Measurements from ENCODE around the gene COASY. TPM values are rescaled to one million over a fixed set of nuclear protein-coding genes. Genes with fewer than 3 reads are reported as not detected.
"Not testable (repeated sequence)": the region's sequence is repeated elsewhere in the genome, so short reads cannot be mapped to it uniquely, and the experiment has no call there.

Gene COASY
- total RNA-seq, 4 donors from 2014 or later = 13.4 to 27.5 (median 22.4) TPM

DNA sequence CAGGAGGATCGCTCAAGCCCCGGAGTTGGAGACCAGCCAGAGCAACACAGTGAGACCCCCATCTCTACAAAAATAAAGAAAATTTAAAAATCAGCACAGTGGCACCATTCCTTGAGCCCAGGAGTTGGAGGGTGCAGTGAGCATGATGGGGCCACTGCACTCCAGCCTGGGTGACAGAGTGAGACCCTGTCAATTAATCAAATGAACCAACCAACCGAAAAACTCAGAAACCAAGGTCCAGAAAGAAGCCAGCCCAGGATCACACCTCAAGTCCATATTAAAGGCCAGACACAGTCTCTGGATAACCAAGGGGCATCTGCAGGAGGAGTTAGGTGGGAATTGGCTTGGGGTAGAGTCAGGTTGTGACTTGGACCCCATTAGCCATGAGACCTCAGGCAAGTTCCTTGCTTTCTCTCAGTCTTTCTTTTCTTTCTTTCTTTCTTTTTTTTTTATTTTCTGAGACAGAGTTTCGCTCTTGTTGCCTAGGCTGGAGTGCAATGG lies 6.8 kb upstream of the COASY start:
- Histone ChIP-seq H3K27ac (replicated peaks in 1 of 4) (peak overlapping the region; percentile 83 to 91 (median 88)), H3K27me3 (no peaks in the 10 kb centered on the region), H3K4me3 (peak overlapping the region; percentile 77 to 90 (median 88)), H3K36me3 (peaks cover 0 to 15% (median 7%) of the 10 kb centered on the region in 4 donors), H3K4me1 (peaks cover 17 to 45% (median 32%) of the 10 kb centered on the region in 4 donors), H3K9me3 (no peaks in the 10 kb centered on the region)
- intact Hi-C loops (cut with DNase I) = no loop called here
- DNase-seq (ENCODE audit: extremely low spot score) = no peak
- TF ChIP-seq, protein P1, sequence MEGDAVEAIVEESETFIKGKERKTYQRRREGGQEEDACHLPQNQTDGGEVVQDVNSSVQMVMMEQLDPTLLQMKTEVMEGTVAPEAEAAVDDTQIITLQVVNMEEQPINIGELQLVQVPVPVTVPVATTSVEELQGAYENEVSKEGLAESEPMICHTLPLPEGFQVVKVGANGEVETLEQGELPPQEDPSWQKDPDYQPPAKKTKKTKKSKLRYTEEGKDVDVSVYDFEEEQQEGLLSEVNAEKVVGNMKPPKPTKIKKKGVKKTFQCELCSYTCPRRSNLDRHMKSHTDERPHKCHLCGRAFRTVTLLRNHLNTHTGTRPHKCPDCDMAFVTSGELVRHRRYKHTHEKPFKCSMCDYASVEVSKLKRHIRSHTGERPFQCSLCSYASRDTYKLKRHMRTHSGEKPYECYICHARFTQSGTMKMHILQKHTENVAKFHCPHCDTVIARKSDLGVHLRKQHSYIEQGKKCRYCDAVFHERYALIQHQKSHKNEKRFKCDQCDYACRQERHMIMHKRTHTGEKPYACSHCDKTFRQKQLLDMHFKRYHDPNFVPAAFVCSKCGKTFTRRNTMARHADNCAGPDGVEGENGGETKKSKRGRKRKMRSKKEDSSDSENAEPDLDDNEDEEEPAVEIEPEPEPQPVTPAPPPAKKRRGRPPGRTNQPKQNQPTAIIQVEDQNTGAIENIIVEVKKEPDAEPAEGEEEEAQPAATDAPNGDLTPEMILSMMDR (IDR thresholded peaks at IDR 0.05) = no peak
- no peak for TF ChIP-seq EP300 (IDR thresholded peaks at IDR 0.05)
- TF ChIP-seq POLR2AphosphoS5 (IDR thresholded peaks at IDR 0.05) = no peak
- no peak for TF ChIP-seq POLR2A (IDR thresholded peaks at IDR 0.05; ENCODE audit: low read depth)
- WGBS = 25% methylated on average over 4 of the region's 4 CpGs

DNA sequence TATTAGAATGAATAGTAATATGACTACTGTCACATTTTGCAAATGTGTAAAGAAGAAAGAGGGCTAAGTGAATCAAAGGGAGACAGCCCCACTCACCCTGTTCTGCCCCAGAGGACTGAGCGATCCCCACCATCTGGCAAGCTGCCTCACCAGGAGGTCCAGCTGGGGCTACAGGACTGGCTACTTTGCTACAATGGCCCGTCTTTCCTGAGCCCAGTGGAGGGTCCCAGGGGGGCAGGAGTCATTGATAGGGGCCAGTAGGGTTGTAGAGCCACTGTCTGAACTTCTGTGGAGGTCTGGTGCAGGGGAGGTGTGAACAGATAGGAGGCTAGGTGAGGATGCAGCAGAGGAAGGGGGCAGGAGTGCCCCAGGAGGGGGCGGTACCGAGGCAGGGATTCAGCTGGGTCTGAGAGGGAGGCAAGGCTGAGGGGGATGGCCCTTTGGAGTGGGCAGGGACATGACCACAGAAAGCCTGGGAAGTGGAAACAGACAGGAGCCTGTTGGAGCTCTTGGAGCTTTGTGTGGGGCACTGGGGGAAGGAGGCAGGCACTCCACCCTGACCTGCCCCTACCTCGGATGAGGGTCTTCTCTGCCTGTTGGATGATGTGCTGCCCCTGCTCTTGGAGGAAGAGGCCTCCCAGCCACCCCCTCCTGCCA lies 5.9 kb upstream of the COASY start:
- intact Hi-C loops (cut with DNase I); DNase-seq (ENCODE audit: extremely low spot score): not testable (repeated sequence)
- WGBS = 54% methylated on average over 5 of the region's 5 CpGs

DNA sequence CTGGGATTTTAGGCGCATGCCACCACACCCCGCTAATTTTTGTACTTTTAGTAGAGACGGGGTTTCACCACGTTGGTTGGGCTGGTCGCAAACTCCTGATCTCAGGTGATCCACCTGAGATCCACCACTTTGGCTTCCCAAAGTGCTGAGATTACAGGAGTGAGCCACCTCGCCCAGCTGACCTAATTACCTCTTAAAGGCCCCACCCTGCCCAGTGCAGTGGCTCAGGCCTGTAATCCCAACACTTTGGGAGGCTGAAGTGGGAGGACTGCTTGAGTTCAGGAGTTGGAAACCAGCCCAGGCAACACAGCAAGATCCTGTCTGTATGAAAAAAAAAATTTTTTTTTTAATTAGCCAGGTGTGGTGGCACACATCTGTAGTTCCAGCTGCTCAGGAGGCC lies 2.9 kb upstream of the COASY start:
- TF ChIP-seq, protein P1 (IDR thresholded peaks at IDR 0.05) = no peak
- TF ChIP-seq POLR2AphosphoS5 (IDR thresholded peaks at IDR 0.05) (no peak), POLR2A (IDR thresholded peaks at IDR 0.05; ENCODE audit: low read depth) (no peak)
- H3K9me3 ChIP-seq = no peaks in the 10 kb centered on the region
- H3K36me3 ChIP-seq = peaks cover 0 to 6% (median 4%) of the 10 kb centered on the region in 4 donors
- H3K27ac ChIP-seq (replicated peaks in 1 of 4) = no peak overlapping the region
- intact Hi-C loops (cut with DNase I) = no loop called here
- H3K4me1 ChIP-seq = peaks cover 31 to 51% (median 46%) of the 10 kb centered on the region in 4 donors
- WGBS = 89% methylated on average over 6 of the region's 6 CpGs
- H3K4me3 ChIP-seq = no peak overlapping the region
- no peaks in the 10 kb centered on the region for H3K27me3 ChIP-seq
- DNase-seq (ENCODE audit: extremely low spot score) = no peak

More for the DNA sequence above, 5.9 kb upstream of the COASY start:
- Histone ChIP-seq H3K4me1 (peaks cover 17 to 48% (median 39%) of the 10 kb centered on the region in 4 donors), H3K36me3 (peaks cover 0 to 15% (median 7%) of the 10 kb centered on the region in 4 donors)
- H3K4me3 ChIP-seq; H3K27ac ChIP-seq (replicated peaks in 1 of 4); H3K27me3 ChIP-seq; H3K9me3 ChIP-seq: not testable (repeated sequence)

DNA sequence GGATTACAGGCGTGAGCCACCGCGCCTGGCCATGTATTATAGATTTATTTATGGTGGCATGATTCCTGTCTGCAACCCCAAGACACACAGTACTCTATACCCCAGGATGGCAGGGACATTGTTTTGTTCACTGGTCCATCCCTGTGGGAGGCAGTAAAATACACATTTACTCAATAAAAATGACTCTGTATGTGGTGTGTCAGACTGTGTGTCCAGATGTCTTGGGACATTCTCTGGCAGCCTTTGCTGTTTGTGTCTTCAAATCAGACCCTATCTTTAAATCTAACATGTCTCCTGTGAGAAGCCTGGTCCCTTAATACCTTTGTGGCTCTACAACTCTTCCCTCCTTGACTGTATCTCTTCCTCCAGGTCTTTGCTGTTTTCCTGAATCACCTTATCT lies 1.7 kb upstream of the COASY start:
- no peak overlapping the region for H3K4me3 ChIP-seq
- TF ChIP-seq, protein P1 (IDR thresholded peaks at IDR 0.05) = no peak
- no peak for TF ChIP-seq POLR2AphosphoS5 (IDR thresholded peaks at IDR 0.05)
- TF ChIP-seq POLR2A (IDR thresholded peaks at IDR 0.05; ENCODE audit: low read depth) = no peak
- TF ChIP-seq EP300 (IDR thresholded peaks at IDR 0.05) = no peak
- H3K36me3 ChIP-seq = peaks cover 11 to 17% (median 16%) of the 10 kb centered on the region in 4 donors
- H3K9me3 ChIP-seq = no peaks in the 10 kb centered on the region
- peaks cover 30 to 51% (median 46%) of the 10 kb centered on the region in 4 donors for H3K4me1 ChIP-seq
- H3K27me3 ChIP-seq = no peaks in the 10 kb centered on the region
- H3K27ac ChIP-seq (replicated peaks in 1 of 4) = no peak overlapping the region
- intact Hi-C loops (cut with DNase I) = no loop called here
- WGBS = 89% methylated on average over 3 of the region's 3 CpGs
- no peak for DNase-seq (ENCODE audit: extremely low spot score)

DNA sequence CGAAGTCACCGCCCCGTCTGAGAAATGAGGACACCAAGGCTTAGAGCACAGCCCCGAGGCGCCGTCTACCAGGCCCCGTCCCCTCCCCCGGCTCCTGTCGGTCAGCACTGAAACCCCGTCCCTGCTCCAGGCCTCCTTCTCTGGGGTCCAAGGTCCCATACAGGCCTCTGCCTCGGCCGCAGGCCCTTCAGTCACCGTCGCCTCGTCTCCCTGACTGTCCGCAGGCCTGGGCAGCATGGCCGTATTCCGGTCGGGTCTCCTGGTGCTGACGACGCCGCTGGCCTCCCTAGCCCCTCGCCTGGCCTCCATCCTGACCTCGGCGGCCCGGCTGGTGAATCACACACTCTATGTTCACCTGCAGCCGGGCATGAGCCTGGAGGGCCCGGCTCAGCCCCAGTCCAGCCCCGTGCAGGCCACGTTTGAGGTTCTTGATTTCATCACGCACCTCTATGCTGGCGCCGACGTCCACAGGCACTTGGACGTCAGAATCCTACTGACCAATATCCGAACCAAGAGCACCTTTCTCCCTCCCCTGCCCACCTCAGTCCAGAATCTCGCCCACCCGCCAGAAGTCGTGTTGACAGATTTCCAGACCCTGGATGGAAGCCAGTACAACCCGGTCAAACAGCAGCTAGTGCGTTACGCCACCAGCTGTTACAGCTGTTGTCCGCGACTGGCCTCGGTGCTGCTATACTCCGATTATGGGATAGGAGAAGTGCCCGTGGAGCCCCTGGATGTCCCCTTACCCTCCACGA lies 617 bp downstream of the COASY start:
- no peak for TF ChIP-seq POLR2A (IDR thresholded peaks at IDR 0.05; ENCODE audit: low read depth)
- TF ChIP-seq, protein P1 (IDR thresholded peaks at IDR 0.05) = no peak
- TF ChIP-seq POLR2AphosphoS5 (IDR thresholded peaks at IDR 0.05) = no peak
- no peak for TF ChIP-seq EP300 (IDR thresholded peaks at IDR 0.05)
- intact Hi-C loops (cut with DNase I) = no loop called here
- H3K4me1 ChIP-seq = peaks cover 31 to 59% (median 53%) of the 10 kb centered on the region in 4 donors
- peak overlapping the region; percentile 70 to 87 (median 73) for H3K4me3 ChIP-seq
- peaks cover 19 to 28% (median 25%) of the 10 kb centered on the region in 4 donors for H3K36me3 ChIP-seq
- DNase-seq (ENCODE audit: extremely low spot score) = no peak
- no peaks in the 10 kb centered on the region for H3K27me3 ChIP-seq
- H3K9me3 ChIP-seq = no peaks in the 10 kb centered on the region
- H3K27ac ChIP-seq (replicated peaks in 1 of 4) = peak overlapping the region; percentile 83 to 90 (median 85)
- 8% methylated on average over 40 of the region's 48 CpGs for WGBS
